A172 (cell line): ENCODE data around the gene TRMT112. TPM values are rescaled to one million over a fixed set of nuclear protein-coding genes. Genes with fewer than 3 reads are reported as not detected.
"Not testable (repeated sequence)": the region's sequence is repeated elsewhere in the genome, so short reads cannot be mapped to it uniquely, and the experiment has no call there.

ENCODE experiments used
- DNase-seq: peaks from one replicate; pipeline ENCODE4 v3.0.0-alpha.2; 2015; ENCODE audit warnings: low spot score
- total RNA-seq: library from RNA; depleted of rRNA; stranded (reverse); fragments of >200 nt; shearing (Covaris generic); gene quantifications from 2 replicates; pipeline ENCODE4 v1.2.3, GENCODE V29; 2014

TRMT112 gene
- total RNA-seq, 1 experiment from 2014 or later = 683 TPM

DNA sequence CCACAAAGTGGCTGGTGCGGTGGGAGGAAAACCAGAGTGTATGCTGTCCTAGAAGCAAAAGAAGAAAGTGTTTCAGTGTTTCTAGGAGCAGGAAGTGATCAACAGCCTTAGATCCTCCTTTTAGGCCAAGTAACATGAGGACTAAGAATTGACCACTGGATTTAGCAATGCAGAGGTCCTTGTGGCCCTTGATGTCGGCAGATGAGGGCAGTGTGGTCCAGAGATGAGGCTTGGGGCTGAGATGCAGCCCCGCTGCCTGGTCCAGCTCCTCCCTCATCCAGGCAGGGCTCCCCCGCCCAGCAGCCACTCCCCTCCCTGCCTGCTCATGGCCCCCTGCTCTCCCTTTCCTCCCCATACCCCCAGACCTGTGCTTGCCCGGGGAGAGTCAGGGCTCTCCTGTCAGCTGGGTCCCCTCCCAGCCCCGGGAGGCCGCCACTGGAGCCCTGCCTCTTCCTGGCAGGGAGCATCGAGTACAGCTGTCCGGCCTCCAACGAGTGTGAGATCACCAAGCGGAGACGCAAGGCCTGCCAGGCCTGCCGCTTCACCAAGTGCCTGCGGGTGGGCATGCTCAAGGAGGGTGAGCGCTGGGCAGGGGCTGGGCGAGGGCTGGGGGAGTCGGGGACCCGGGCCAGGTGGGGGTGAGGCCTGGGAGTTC lies 3.7 kb downstream of the TRMT112 start:
- DNase-seq = no peak

GRCh38 chr11:64312947-64313346 lies 4.4 kb downstream of the TRMT112 start:
- DNase-seq = no peak

GRCh38 chr11:64307795-64308194 lies 9.6 kb downstream of the TRMT112 start:
- not testable (repeated sequence) for DNase-seq

- DNase-seq = no peak
Observed at GRCh38 chr11:64306876-64307622, 10.3 kb downstream of the TRMT112 start.

- no peak for DNase-seq
Observed at GRCh38 chr11:64306563-64306875, 10.8 kb downstream of the TRMT112 start.

GRCh38 chr11:64305691-64306562 lies 11.4 kb downstream of the TRMT112 start:
- no peak for DNase-seq

DNA sequence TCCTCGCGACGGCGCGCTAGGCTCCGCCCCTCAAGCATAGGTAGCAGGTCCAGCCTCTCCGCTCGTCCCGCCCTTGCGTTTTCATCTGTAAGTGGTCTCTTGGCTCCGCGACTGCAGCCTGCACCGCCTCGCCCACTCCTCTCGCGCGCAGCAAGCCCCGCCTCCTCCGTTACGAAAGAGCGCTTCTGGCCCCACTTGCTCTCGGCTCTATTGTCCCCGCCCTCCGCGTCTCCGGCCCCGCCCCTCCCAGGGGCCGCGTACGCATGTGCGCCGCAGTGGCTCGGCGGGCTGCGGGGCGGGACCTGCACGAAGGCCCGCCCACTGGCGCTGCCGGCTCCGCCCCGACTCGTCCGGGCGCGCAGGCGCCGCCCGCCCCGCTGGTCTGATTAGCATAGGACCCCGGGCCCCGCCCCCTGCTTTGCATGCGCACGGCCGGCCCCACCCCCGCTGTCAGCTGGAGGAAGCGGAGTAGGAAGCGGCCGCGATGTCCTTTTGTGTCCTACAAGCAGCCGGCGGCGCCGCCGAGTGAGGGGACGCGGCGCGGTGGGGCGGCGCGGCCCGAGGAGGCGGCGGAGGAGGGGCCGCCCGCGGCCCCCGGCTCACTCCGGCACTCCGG lies 12.2 kb downstream of the TRMT112 start, which contains the start of gene ESRRA:
TSS of gene ESRRA (plus strand) at position 450 of the 616 bp plus-strand sequence. CDS start 1,656 bp downstream, outside the sequence.
- DNase-seq = peak; percentile 96

DNA sequence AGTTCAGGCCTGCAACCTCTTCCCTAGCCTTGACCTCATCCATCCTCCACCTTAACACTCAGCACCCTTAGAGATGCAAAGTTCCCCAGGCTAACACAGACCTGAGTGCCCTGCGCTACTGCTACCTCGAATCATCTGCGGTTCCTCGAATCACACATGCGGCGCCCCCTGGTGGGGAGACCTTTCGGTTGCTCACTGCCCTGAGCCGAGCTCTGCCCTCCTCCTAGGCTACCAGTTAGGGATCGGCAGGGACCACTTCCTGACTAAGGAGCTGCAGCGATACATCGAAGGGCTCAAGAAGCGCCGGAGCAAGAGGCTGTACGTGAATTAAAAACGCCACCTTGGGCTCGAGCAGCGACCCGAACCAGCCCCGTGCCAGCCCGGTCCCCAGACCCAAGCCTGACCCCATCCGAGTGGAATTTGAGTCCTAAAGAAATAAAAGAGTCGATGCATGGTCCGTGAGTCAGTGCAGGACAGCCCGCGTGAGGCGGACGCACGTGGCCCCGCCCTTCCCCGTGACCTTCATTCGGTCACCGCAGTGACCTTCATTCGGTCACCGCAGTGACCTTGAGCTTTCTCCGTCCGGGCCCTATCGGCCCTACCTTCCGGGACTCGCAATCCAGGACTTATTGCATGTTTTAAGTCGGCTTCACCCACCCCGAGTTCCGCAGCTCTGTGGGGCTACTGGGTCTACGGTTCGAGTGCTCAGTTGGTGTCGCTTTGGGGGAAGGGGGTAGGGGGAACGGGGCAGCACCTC lies 12.9 kb downstream of the TRMT112 start:
- peak; percentile 91 for DNase-seq

GRCh38 chr11:64304032-64304315 lies 13.4 kb downstream of the TRMT112 start:
- DNase-seq = no peak

DNA sequence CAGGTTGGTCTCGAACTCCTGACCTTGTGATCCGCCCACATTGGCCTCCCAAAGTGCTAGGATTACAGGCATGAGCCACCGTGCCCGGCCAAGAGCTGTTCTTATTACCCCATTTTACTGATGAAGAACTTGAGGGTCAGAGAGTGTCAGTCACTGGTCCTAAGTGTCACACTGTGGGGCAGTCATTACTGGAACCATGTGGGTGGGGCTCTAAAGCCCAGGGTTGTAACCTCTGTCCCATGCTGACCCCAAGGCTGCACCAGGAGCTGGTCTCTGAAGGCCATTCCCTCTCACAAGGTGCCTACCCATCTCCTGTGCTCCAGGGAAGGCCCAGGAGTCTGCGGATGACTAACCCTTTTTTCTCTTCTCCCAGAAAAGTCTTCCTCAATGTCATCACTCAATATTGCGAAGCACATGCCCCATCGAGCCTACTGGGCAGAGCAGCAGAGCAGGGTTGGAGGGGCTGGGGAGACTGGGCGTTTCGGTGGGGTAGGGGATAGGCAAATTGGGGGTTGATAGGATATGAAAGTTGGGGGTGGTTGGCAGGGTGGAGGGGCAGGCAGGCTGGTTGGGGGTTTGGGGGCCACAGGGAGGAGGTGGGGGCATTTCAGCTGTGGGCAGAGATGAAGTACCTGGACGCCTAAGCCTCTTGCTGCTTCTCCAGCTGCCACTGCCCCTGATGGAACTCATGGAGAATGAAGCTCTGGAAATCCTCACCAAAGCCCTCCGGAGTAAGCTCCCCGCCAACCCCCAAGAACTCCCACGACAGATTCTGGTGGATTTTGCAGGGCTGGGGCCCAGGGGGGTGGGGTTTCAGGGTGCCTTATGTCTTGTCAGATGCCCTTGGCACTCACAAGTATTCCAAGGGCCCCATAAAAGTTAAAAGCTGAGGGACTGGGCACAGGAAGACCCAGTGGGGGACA lies 14.0 kb downstream of the TRMT112 start:
- DNase-seq = no peak

- DNase-seq = no peak
Observed at GRCh38 chr11:64299847-64300648, 17.3 kb downstream of the TRMT112 start, which contains the start of gene CATSPERZ. TSS of gene CATSPERZ (plus strand) at chr11:64300358. CDS start at chr11:64300411, 53 bp downstream.

DNA sequence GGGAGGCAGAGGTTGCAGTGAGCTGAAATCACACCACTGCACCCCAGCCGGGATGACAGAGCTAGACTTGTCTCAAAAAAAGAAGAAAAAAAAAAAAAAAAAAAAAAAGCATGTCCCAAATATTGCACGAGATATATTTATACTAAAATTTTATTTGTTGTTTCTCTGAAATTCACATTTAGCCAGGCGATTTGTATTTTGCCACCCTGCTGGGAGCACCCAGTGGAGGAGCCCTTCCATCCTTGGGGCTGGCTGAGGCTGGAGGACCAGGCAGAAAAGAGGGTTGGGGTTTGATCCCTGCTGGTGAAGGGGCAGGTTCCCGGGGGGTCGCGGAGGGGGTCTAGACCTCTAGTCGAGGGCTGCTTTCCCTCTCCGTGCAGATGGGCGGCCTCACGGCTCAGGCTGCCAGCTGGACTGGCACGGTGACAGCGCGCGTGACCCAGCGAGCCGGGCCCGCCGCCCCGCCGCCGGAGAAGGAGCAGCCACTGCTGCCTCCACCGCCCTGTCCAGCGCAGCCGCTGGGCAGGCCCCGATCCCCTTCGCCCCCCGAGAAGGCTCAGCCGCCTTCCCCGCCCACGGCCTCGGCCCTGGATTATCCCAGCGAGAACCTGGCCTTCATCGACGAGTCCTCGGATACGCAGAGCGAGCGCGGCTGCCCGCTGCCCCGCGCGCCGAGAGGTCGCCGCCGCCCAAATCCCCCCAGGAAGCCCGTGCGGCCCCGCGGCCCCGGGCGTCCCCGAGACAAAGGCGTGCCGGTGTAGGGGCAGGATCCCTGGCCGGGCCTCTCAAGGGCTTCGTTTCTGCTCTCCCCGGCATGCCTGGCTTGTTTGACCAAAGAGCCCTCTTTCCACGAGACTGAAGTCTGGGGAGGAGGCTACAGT lies 18.2 kb downstream of the TRMT112 start:
- no peak for DNase-seq

GRCh38 chr11:64297699-64298358 lies 19.5 kb downstream of the TRMT112 start:
- no peak for DNase-seq

DNA sequence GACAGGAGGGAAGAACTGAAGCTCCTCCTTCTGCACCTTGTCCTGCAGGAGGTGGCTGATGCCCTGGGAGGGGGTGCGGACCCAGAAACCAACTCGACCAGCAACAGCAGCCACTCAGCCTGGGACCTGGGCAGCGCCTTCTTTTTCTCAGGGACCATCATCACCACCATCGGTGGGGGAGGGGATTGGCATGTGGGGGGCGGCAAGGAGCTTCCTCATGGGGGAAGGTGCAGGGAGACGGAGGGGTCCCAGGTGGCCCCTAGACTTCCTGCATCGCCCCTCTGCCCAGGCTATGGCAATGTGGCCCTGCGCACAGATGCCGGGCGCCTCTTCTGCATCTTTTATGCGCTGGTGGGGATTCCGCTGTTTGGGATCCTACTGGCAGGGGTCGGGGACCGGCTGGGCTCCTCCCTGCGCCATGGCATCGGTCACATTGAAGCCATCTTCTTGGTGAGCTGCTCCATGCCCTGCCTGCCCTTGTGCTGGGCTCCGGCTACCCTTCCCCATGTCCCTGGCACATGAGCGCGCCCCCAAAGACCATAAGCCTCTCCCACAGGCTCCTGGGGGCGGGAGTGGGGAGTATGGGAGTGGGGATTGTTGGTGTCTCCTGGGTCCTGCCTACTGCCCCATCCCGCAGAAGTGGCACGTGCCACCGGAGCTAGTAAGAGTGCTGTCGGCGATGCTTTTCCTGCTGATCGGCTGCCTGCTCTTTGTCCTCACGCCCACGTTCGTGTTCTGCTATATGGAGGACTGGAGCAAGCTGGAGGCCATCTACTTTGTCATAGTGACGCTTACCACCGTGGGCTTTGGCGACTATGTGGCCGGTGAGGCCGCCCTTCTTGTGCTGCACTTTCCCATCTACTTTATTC lies 20.3 kb downstream of the TRMT112 start:
- DNase-seq = no peak

GRCh38 chr11:64296236-64296635 lies 21.1 kb downstream of the TRMT112 start:
- DNase-seq = no peak

DNA sequence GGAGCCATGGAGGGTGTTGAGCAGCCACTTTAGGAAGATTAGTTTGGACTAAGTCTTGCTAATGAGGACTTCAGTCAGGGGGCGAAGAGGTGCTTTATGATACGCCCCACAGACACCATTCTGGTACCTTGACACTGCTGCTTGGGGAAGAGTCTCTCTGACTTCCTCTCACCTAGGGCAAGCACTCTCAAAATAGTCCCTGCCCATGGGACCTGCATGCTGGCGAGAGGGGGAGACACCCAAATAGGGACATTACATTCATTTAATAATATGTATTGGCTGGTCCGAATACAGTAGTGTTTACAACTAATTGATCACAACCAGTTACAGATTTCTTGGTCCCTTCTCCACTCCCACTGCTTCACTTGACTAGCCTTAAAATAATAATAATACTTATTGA lies 21.6 kb downstream of the TRMT112 start:
- no peak for DNase-seq

DNA sequence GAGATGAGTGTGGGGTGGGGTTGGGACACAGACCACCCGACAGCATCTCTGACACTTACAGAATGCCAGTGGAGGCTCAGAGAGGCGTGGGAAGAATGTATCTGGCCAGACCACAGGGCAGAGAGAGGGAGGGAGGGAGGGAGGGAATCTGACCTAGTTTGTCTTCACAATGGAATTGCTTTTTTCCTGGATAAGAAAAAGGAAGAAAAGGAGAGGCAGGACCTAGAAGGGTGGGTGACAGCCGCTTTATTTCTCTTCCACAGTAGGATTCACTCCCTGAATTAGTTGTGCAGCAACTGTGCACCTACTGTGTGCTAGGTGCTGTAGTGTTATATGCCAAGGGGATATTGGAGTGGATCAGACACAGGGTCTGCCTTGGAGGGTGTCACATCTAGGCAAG lies 22.6 kb downstream of the TRMT112 start:
- no peak for DNase-seq
